Neuronal stem cell (in vitro differentiated cells): Measurements from ENCODE around the gene DEXI.
"Not testable (repeated sequence)": the region's sequence is repeated elsewhere in the genome, so short reads cannot be mapped to it uniquely, and the experiment has no call there.

ENCODE experiments used
- DNase-seq: peaks from one replicate; pipeline ENCODE4 v3.0.0-alpha.2; 2013; ENCODE audit warnings: low spot score
- H2AFZ ChIP-seq: one replicate; pipeline ENCODE4 v1.6.1; 2013; ENCODE audit warnings: mild to moderate bottlenecking, low read length, inconsistent platforms
- H2AK5ac ChIP-seq: 2 replicates; pipeline ENCODE4 v1.6.1; 2013; ENCODE audit warnings: low read depth, mild to moderate bottlenecking, inconsistent platforms, low read length, moderate library complexity, mixed read lengths
- H2BK120ac ChIP-seq: 2 replicates; pipeline ENCODE4 v1.6.1; 2013; ENCODE audit warnings: low read depth, mild to moderate bottlenecking, inconsistent platforms, low read length, moderate library complexity, mixed read lengths
- H2BK12ac ChIP-seq: one replicate; pipeline ENCODE4 v1.6.1; 2013; ENCODE audit warnings: low read length, inconsistent platforms
- H2BK15ac ChIP-seq: 2 replicates; pipeline ENCODE4 v1.6.1; 2013; ENCODE audit warnings: mild to moderate bottlenecking, low read length, inconsistent platforms, mixed read lengths
- H2BK5ac ChIP-seq: one replicate; pipeline ENCODE4 v1.6.1; 2013; ENCODE audit warnings: inconsistent platforms, mild to moderate bottlenecking, low read length, moderate library complexity
- H3K14ac ChIP-seq: one replicate; pipeline ENCODE4 v1.6.1; 2013; ENCODE audit warnings: low read length, inconsistent platforms
- H3K18ac ChIP-seq: 2 replicates; pipeline ENCODE4 v1.6.1; 2013; ENCODE audit warnings: low read length, inconsistent platforms
- H3K23ac ChIP-seq: 2 replicates; pipeline ENCODE4 v1.6.1; 2013; ENCODE audit warnings: low read depth, mild to moderate bottlenecking, mixed read lengths, low read length, inconsistent platforms; ENCODE audit not compliant: poor library complexity
- H3K27ac ChIP-seq: replicated peaks from 3 replicates; pipeline ENCODE4 v1.5.1; 2013; ENCODE audit warnings: low read length, inconsistent platforms
- H3K27me3 ChIP-seq, 3 experiments: 2 replicates each; pipeline ENCODE4 v1.6.1; 2013; ENCODE audit warnings: low read length in 3 of 3, mild to moderate bottlenecking in 2 of 3, inconsistent platforms in 1 of 3, low read depth in 1 of 3, mixed read lengths in 1 of 3, moderate library complexity in 1 of 3; ENCODE audit not compliant: control insufficient read depth in 3 of 3, insufficient read depth in 3 of 3
- H3K36me3 ChIP-seq, 2 donors: replicated peaks in 1 of 2; 2 replicates each; pipeline ENCODE4 v1.6.1; 2013; ENCODE audit warnings: low read length in 2 of 2; ENCODE audit not compliant: control insufficient read depth in 2 of 2, insufficient read depth in 2 of 2
- H3K4ac ChIP-seq: 2 replicates; pipeline ENCODE4 v1.6.1; 2013; ENCODE audit warnings: inconsistent platforms, mild to moderate bottlenecking, low read length, moderate library complexity
- H3K4me1 ChIP-seq, 2 donors: 1 replicate in 1 of 2; 2 replicates in 1 of 2; pipeline ENCODE4 v1.6.1; 2013; ENCODE audit warnings: low read length in 2 of 2, low read depth in 1 of 2; ENCODE audit not compliant: control insufficient read depth in 2 of 2, insufficient read depth in 1 of 2
- H3K4me2 ChIP-seq: one replicate; pipeline ENCODE4 v1.6.1; 2013; ENCODE audit warnings: mild to moderate bottlenecking, low read length, inconsistent platforms; ENCODE audit not compliant: insufficient read depth, poor library complexity, severe bottlenecking
- H3K4me3 ChIP-seq, 2 donors: 2 replicates each; pipeline ENCODE4 v1.5.1; 2013; ENCODE audit warnings: low read length in 2 of 2, mild to moderate bottlenecking in 2 of 2, inconsistent platforms in 1 of 2, moderate library complexity in 1 of 2
- H3K79me1 ChIP-seq: one replicate; pipeline ENCODE4 v1.6.1; 2013; ENCODE audit warnings: low read depth, mild to moderate bottlenecking, inconsistent platforms, low read length, moderate library complexity
- H3K9ac ChIP-seq: one replicate; pipeline ENCODE4 v1.6.1; 2013; ENCODE audit warnings: mild to moderate bottlenecking, low read depth, low read length, inconsistent platforms; ENCODE audit not compliant: poor library complexity
- H3K9me3 ChIP-seq, 2 donors: replicated peaks in 1 of 2; 2 replicates each; pipeline versions ENCODE3 to v1.6.1; 2013; ENCODE audit warnings: low read length in 2 of 2, mild to moderate bottlenecking in 2 of 2, inconsistent platforms in 1 of 2, low read depth in 1 of 2, mixed read lengths in 1 of 2, moderate library complexity in 1 of 2; ENCODE audit not compliant: control insufficient read depth in 2 of 2, insufficient read depth in 1 of 2
- H4K8ac ChIP-seq: one replicate; pipeline ENCODE4 v1.6.1; 2013; ENCODE audit warnings: low read depth, mild to moderate bottlenecking, inconsistent platforms, low read length, moderate library complexity
- H4K91ac ChIP-seq: one replicate; pipeline ENCODE4 v1.6.1; 2013; ENCODE audit warnings: low read length, low read depth, mild to moderate bottlenecking, inconsistent platforms; ENCODE audit not compliant: poor library complexity
- WGBS, 2 donors: extraction: QIAGEN DNeasy Blood & Tissue Kit; methylation state at CpG; one replicate each; pipeline ENCODE4 v1.1.7; 2013; ENCODE audit warnings: missing lambda C conversion rate in 2 of 2, mixed read lengths in 1 of 2; ENCODE audit not compliant: insufficient read length in 2 of 2, insufficient replicate concordance in 1 of 2; ENCODE audit errors: extremely low coverage in 2 of 2; 5-methylcytosine and 5-hydroxymethylcytosine counted together

The DEXI gene

GRCh38 chr16:10926094-10926493, 16.2 kb downstream of the DEXI start:
- Histone ChIP-seq H3K4me1 (no peaks in the 10 kb centered on the region), H3K27me3 (peaks cover 0 to 2% (median 0%) of the 10 kb centered on the region in 3 experiments), H2AFZ (no peak overlapping the region), H3K27ac (no peak overlapping the region), H3K4me3 (no peak overlapping the region), H2BK120ac (no peak overlapping the region), H3K4ac (no peak overlapping the region), H3K4me2 (no peak overlapping the region), H3K36me3 (peaks cover 10 to 43% of the 10 kb centered on the region in 2 donors), H3K14ac (no peak overlapping the region), H2AK5ac (no peak overlapping the region), H2BK15ac (no peak overlapping the region), H3K79me1 (no peaks in the 10 kb centered on the region), H3K18ac (no peak overlapping the region), H3K23ac (no peak overlapping the region), H3K9ac (no peak overlapping the region), H4K91ac (no peak overlapping the region), H2BK12ac (no peak overlapping the region), H4K8ac (no peak overlapping the region), H3K9me3 (peaks cover 0 to 2% of the 10 kb centered on the region in 2 donors), H2BK5ac (no peak overlapping the region)
- no CpG with 5 or more reads among the region's 4 CpGs for WGBS, 2 donors
- no peak for DNase-seq

GRCh38 chr16:10925285-10925684, 17.0 kb downstream of the DEXI start:
- H2AK5ac ChIP-seq, H4K91ac ChIP-seq, H3K14ac ChIP-seq, H3K4me1 ChIP-seq, H3K9ac ChIP-seq, H3K4ac ChIP-seq, H2AFZ ChIP-seq, H3K18ac ChIP-seq, H3K27ac ChIP-seq, DNase-seq, H2BK120ac ChIP-seq, H2BK5ac ChIP-seq, H3K27me3 ChIP-seq, H2BK12ac ChIP-seq, H4K8ac ChIP-seq, H2BK15ac ChIP-seq, H3K4me3 ChIP-seq, H3K9me3 ChIP-seq, H3K23ac ChIP-seq, H3K79me1 ChIP-seq, H3K4me2 ChIP-seq: not testable (repeated sequence)
- no CpG with 5 or more reads among the region's 3 CpGs for WGBS, 2 donors
- H3K36me3 ChIP-seq: peaks cover 10 to 43% of the 10 kb centered on the region in 2 donors

GRCh38 chr16:10923650-10924214, 18.5 kb downstream of the DEXI start:
- DNase-seq: no peak
- no peak overlapping the region for H4K8ac ChIP-seq
- WGBS, 2 donors: no CpG with 5 or more reads among the region's 14 CpGs

GRCh38 chr16:10923146-10923649, 19.1 kb downstream of the DEXI start:
- Histone ChIP-seq H2BK12ac (no peak overlapping the region), H3K9me3 (peaks cover 0 to 2% of the 10 kb centered on the region in 2 donors), H4K91ac (no peak overlapping the region), H2BK120ac (no peak overlapping the region), H3K9ac (no peak overlapping the region), H2AFZ (no peak overlapping the region), H2AK5ac (no peak overlapping the region), H4K8ac (no peak overlapping the region), H3K4me1 (peaks cover 0 to 4% of the 10 kb centered on the region in 2 donors), H3K27ac (no peak overlapping the region), H3K36me3 (peaks cover 10 to 26% of the 10 kb centered on the region in 2 donors), H3K4me2 (no peak overlapping the region), H3K79me1 (no peaks in the 10 kb centered on the region), H2BK15ac (no peak overlapping the region), H3K14ac (no peak overlapping the region), H3K27me3 (peaks cover 0 to 2% (median 0%) of the 10 kb centered on the region in 3 experiments), H2BK5ac (no peak overlapping the region), H3K4ac (no peak overlapping the region), H3K4me3 (no peak overlapping the region), H3K23ac (no peak overlapping the region), H3K18ac (no peak overlapping the region)
- DNase-seq: no peak
- WGBS, 2 donors: no CpG with 5 or more reads among the region's 10 CpGs

More at GRCh38 chr16:10923650-10924214, 18.5 kb downstream of the DEXI start:
- no peak overlapping the region for H2BK120ac ChIP-seq
- no peak overlapping the region for H2BK15ac ChIP-seq
- H2AFZ ChIP-seq: no peak overlapping the region
- no peak overlapping the region for H3K4me2 ChIP-seq
- H3K9me3 ChIP-seq: peaks cover 0 to 2% of the 10 kb centered on the region in 2 donors
- H3K18ac ChIP-seq: peak overlapping the region; percentile 19
- no peak overlapping the region for H3K27ac ChIP-seq
- no peak overlapping the region for H2BK12ac ChIP-seq
- no peak overlapping the region for H3K14ac ChIP-seq
- no peak overlapping the region for H3K4me3 ChIP-seq
- no peak overlapping the region for H3K4ac ChIP-seq
- H3K9ac ChIP-seq: no peak overlapping the region
- H4K91ac ChIP-seq: no peak overlapping the region
- peaks cover 0 to 2% (median 0%) of the 10 kb centered on the region in 3 experiments for H3K27me3 ChIP-seq
- no peaks in the 10 kb centered on the region for H3K4me1 ChIP-seq
- H2AK5ac ChIP-seq: no peak overlapping the region
- peaks cover 10 to 32% of the 10 kb centered on the region in 2 donors for H3K36me3 ChIP-seq
- H3K23ac ChIP-seq: no peak overlapping the region
- H3K79me1 ChIP-seq: no peaks in the 10 kb centered on the region
- no peak overlapping the region for H2BK5ac ChIP-seq
